ENCODE data around the gene GRAP2. TPM values are rescaled to one million over a fixed set of nuclear protein-coding genes. Genes with fewer than 3 reads are reported as not detected.
"Not testable (repeated sequence)": the region's sequence is repeated elsewhere in the genome, so short reads cannot be mapped to it uniquely, and the experiment has no call there.

GRAP2 gene
- total and polyA plus RNA-seq, 2 donors (not counting 1 experiment from before 2014, with no cell fraction given): 13.5 to 26.4 TPM

GRCh38 chr22:39992088-39992826, 91.4 kb downstream of the GRAP2 start:
- Mint-ChIP-seq H3K4me3 (no peak overlapping the region), H3K4me1 (peaks cover 7% of the 10 kb centered on the region), H3K27me3 (peaks cover 46% of the 10 kb centered on the region), H3K9me3 (ENCODE audit: insufficient read depth) (no peaks in the 10 kb centered on the region), H3K27ac (no peak overlapping the region)
- POLR2A ChIA-PET: interaction anchor here (0.7 kb wide), 1 partner anchor 368 kb away, joined by 3 read pairs; no protein-coding TSS in a partner anchor
- Histone ChIP-seq H3K4me2 (replicated peaks; ENCODE audit: low read depth, low read length, poor library complexity, severe bottlenecking) (no peak overlapping the region), H3K9me3 (ENCODE audit: control extremely low read depth in 1 of 3, control insufficient read depth in 2 of 3, insufficient read depth in 1 of 3, low read length in 2 of 3) (peaks cover 0 to 4% (median 0%) of the 10 kb centered on the region in 3 donors), H3K4me3 (ENCODE audit: control extremely low read depth in 1 of 5, extremely low read depth in 1 of 5, insufficient read depth in 1 of 5, low read depth in 2 of 5, low read length in 4 of 5) (no peak overlapping the region), H3K27ac (ENCODE audit: low read length in 2 of 2) (no peak overlapping the region), H2AFZ (ENCODE audit: insufficient read depth, low read depth, low read length, poor library complexity, severe bottlenecking) (no peak overlapping the region), H3K27me3 (replicated peaks in 1 of 4; ENCODE audit: control extremely low read depth in 1 of 4, control insufficient read depth in 3 of 4, insufficient read depth in 4 of 4, low read length in 3 of 4) (peaks cover 0 to 46% (median 21%) of the 10 kb centered on the region in 4 experiments), H3K4me1 (ENCODE audit: control insufficient read depth in 2 of 2, insufficient read depth in 2 of 2, low read length in 2 of 2) (peaks cover 11 to 13% of the 10 kb centered on the region in 2 donors), H3K79me2 (ENCODE audit: control insufficient read depth, insufficient read depth, low read length) (no peaks in the 10 kb centered on the region), H4K20me1 (ENCODE audit: control insufficient read depth, insufficient read depth, low read length, poor library complexity, severe bottlenecking) (no peaks in the 10 kb centered on the region), H3K36me3 (replicated peaks in 1 of 2; ENCODE audit: control extremely low read depth in 1 of 2, control insufficient read depth in 1 of 2, extremely low read depth in 1 of 2, insufficient read depth in 2 of 2, low read length in 1 of 2) (no peaks in the 10 kb centered on the region), H3K9ac (ENCODE audit: low read length) (no peak overlapping the region)
- intact Hi-C loops (cut with micrococcal nuclease): no loop called here
- CTCF ChIA-PET: interaction anchor here (2.2 kb wide), 1 partner anchor 32 kb away, joined by 9 read pairs; no protein-coding TSS in a partner anchor
- DNase-seq (no peak), ATAC-seq (ENCODE audit: low read depth) (no peak)
- WGBS (ENCODE audit: insufficient coverage): no CpG with 5 or more reads among the region's 5 CpGs
- TF ChIP-seq CTCF (IDR thresholded peaks at IDR 0.05) (no peak), EZH2 (IDR thresholded peaks at IDR 0.05; ENCODE audit: borderline replicate concordance, insufficient read depth, low read depth, low read length, poor library complexity, severe bottlenecking) (no peak)

GRCh38 chr22:39992894-39993293, 92.0 kb downstream of the GRAP2 start:
- CTCF ChIA-PET, POLR2A ChIA-PET: not testable (repeated sequence)
- WGBS (ENCODE audit: insufficient coverage): 96% methylated on average over 7 of the region's 7 CpGs

More at GRCh38 chr22:39992894-39993293, 92.0 kb downstream of the GRAP2 start:
- peaks cover 50% of the 10 kb centered on the region for H3K27me3 Mint-ChIP-seq
- H2AFZ ChIP-seq (ENCODE audit: insufficient read depth, low read depth, low read length, poor library complexity, severe bottlenecking); H3K4me1 Mint-ChIP-seq; intact Hi-C loops (cut with micrococcal nuclease); H3K27ac ChIP-seq (ENCODE audit: low read length in 2 of 2); DNase-seq; H3K9ac ChIP-seq (ENCODE audit: low read length); H3K4me2 ChIP-seq (replicated peaks; ENCODE audit: low read depth, low read length, poor library complexity, severe bottlenecking); H3K36me3 ChIP-seq (replicated peaks in 1 of 2; ENCODE audit: control extremely low read depth in 1 of 2, control insufficient read depth in 1 of 2, extremely low read depth in 1 of 2, insufficient read depth in 2 of 2, low read length in 1 of 2); H3K79me2 ChIP-seq (ENCODE audit: control insufficient read depth, insufficient read depth, low read length); H3K4me3 Mint-ChIP-seq; ATAC-seq (ENCODE audit: low read depth); H3K9me3 Mint-ChIP-seq (ENCODE audit: insufficient read depth); H3K4me3 ChIP-seq (ENCODE audit: control extremely low read depth in 1 of 5, extremely low read depth in 1 of 5, insufficient read depth in 1 of 5, low read depth in 2 of 5, low read length in 4 of 5); H4K20me1 ChIP-seq (ENCODE audit: control insufficient read depth, insufficient read depth, low read length, poor library complexity, severe bottlenecking); H3K9me3 ChIP-seq (ENCODE audit: control extremely low read depth in 1 of 3, control insufficient read depth in 2 of 3, insufficient read depth in 1 of 3, low read length in 2 of 3); H3K27ac Mint-ChIP-seq: not testable (repeated sequence)
- H3K4me1 ChIP-seq (ENCODE audit: control insufficient read depth in 2 of 2, insufficient read depth in 2 of 2, low read length in 2 of 2): peaks cover 11 to 13% of the 10 kb centered on the region in 2 donors
- H3K27me3 ChIP-seq (replicated peaks in 1 of 4; ENCODE audit: control extremely low read depth in 1 of 4, control insufficient read depth in 3 of 4, insufficient read depth in 4 of 4, low read length in 3 of 4): peaks cover 0 to 51% (median 21%) of the 10 kb centered on the region in 4 experiments
